ENCODE measurements around the gene TAOK3. TPM values are rescaled to one million over a fixed set of nuclear protein-coding genes. Genes with fewer than 3 reads are reported as not detected.
"Not testable (repeated sequence)": the region's sequence is repeated elsewhere in the genome, so short reads cannot be mapped to it uniquely, and the experiment has no call there.

TAOK3 gene
- polyA plus RNA-seq, 4 donors = 27.5 to 38.9 (median 32.2) TPM

DNA sequence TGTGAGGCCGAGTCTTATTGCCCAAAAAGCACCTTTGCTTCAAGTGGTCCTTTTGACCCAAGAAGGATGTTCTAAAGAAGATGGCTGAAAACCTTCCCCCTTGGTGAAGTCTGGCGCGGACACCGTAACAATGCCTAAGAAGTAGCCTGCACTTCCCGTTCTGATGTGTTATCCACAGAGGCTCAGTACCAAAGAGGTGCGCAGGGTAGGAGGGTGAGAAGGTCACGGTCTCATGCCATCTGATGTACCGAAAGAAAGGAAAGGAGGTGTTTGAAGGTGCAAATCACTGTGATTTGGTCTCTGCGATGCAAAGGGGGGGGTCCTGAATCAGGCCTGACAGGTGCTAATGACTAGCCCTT is 226.9 kb downstream of the TAOK3 start:
- no peak for DNase-seq (ENCODE audit: low read depth in 4 of 4, low spot score in 2 of 4)

DNA sequence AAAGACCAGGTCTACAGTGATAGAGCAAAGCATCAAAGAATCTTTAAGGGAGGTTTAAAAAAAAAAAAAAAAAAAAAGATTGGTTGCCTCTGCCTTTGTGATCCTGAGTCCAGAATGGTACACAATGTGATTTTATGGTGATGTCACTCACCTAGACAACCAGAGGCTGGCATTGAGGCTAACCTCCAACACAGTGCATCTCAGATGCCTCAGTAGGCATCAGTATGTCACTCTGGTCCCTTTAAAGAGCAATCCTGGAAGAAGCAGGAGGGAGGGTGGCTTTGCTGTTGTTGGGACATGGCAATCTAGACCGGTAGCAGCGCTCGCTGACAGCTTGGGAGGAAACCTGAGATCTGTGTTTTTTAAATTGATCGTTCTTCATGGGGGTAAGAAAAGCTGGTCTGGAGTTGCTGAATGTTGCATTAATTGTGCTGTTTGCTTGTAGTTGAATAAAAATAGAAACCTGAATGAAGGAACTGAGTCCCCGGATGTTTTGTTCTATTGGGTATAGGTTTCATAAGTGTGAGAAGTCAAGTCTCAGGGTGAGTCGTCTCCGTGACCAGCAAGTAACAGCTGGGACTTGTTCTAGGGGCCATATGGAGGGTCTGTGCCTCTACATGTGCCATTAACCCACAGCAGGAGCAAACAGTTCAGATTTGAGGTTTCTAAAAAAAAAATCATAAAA is 227.5 kb downstream of the TAOK3 start:
- no peak for DNase-seq (ENCODE audit: low read depth in 4 of 4, low spot score in 2 of 4)

DNA sequence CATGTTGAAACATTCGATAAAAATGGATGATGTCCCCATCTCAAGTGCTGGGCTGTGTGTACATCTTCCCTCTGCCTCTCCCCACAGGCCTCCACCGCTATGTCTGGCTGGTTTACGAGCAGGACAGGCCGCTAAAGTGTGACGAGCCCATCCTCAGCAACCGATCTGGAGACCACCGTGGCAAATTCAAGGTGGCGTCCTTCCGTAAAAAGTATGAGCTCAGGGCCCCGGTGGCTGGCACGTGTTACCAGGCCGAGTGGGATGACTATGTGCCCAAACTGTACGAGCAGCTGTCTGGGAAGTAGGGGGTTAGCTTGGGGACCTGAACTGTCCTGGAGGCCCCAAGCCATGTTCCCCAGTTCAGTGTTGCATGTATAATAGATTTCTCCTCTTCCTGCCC is 228.2 kb downstream of the TAOK3 start:
- DNase-seq (ENCODE audit: low read depth in 4 of 4, low spot score in 2 of 4) = no peak

DNA sequence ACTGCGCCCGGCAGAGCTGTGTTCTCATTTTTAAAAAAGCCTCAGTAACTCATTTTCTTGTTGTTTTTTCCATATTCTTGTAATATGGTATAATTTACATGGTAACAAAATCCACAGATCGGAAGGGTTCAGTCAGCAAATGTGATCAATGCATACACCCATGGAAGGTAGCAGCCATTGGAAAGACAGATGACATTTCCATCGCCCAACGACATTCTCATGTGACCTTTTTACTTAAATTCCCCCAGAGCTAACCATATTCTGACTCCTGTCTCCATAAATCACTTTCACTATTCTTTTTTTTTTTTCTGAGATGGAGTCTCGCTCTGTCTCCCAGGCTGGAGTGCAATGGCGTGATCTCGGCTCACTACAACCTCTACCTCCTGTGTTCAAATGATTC is 231.9 kb downstream of the TAOK3 start:
- no peak for DNase-seq (ENCODE audit: low read depth in 4 of 4, low spot score in 2 of 4)

DNA sequence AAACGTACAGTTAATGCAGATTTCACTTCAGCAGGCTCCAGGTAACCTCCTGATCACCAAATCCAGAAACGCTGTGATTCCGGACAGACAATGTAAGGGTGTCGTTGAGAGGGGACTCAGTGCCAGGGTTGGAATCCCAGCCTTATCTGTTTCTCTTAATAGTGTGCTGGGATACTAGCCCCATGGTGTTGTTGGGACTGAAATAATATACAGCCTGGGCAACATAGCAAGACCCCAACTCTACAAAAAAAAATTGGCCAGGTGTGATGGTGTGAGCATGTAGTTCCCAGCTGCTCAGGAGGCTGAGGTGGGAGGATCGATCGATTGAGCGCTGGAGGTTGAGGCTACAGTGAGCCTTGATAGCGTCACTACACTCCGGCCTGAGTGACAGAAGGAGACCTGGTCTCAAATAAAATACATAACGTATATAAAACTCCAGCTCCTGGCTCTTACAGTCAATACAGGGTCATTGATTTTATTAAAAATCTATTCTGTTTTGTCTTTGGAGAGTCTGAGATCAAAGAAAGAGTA is 235.5 kb downstream of the TAOK3 start:
- DNase-seq (ENCODE audit: low read depth in 4 of 4, low spot score in 2 of 4) = no peak

DNA sequence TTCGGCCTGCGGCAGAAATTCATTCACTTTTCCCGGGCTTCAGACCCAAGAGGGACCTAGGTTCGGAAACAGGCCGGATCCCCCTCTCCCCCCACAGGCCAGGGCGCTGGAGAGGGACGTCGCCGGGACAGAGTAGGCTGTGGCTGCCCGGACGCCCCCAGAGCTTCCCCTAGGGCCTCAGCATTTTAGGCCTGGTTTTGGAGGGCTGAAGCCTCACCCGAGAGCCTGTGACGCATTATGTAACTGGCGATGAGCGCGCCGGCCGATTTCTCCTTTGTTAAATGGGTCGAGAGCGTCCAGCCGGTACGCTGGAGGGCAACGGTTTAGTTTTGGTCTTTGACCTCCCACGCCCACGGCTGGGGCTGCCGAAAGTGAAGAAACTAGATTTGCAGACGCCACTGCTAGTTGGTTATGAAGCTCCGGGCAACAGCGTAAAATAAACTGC is 236.1 kb downstream of the TAOK3 start:
- DNase-seq (ENCODE audit: low read depth in 4 of 4, low spot score in 2 of 4) = peak in 2 of 4 donors; percentile 15 to 16

DNA sequence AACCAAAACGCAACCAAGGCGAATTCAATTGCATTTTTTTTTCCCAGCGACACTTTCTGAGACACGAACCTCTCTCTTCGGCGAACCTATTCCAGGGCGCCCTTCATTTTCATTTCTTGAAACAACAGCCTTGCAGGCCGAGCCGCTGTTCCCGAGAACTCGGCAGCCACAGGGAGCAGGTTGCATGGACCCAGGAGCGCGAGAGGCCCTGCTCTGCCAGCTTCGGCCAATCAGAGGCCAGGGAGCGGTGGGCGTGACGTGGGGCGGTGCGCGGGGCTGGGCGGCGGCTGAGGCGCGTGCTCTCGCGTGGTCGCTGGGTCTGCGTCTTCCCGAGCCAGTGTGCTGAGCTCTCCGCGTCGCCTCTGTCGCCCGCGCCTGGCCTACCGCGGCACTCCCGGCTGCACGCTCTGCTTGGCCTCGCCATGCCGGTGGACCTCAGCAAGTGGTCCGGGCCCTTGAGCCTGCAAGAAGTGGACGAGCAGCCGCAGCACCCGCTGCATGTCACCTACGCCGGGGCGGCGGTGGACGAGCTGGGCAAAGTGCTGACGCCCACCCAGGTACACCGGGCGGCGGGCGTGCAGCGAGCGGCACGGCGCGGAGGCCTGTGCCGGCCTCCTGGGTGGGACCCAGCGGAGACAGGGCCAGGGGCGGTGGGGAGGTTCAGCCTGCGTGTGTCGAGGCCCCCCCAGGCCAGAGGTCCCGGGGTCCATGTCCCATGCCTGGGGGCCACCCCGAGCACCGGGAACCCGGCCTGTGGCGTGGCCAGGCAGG is 236.7 kb downstream of the TAOK3 start, which contains the start of gene PEBP1:
PEBP1 (plus strand) TSS at position 337 of the 771 bp plus-strand sequence; CDS start at position 423, 86 bp downstream.
- DNase-seq (ENCODE audit: low read depth in 4 of 4, low spot score in 2 of 4) = peak; percentile 66 to 86 (median 78)

DNA sequence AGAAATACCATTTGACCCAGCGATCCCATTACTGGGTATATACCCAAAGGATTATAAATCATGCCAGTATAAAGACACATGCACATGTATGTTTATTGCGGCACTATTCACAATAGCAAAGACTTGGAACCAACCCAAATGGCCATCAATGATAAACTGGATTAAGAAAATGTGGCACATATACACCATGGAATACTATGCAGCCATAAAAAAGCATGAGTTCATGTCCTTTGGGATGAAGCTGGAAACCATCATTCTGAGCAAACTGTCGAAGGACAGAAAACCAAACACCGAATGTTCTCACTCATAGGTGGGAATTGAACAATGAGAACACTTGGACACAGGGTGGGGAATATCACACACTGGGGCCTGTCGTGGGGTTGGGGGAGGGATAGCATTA is 243.3 kb downstream of the TAOK3 start:
- DNase-seq (ENCODE audit: low read depth in 4 of 4, low spot score in 2 of 4) = not testable (repeated sequence)

DNA sequence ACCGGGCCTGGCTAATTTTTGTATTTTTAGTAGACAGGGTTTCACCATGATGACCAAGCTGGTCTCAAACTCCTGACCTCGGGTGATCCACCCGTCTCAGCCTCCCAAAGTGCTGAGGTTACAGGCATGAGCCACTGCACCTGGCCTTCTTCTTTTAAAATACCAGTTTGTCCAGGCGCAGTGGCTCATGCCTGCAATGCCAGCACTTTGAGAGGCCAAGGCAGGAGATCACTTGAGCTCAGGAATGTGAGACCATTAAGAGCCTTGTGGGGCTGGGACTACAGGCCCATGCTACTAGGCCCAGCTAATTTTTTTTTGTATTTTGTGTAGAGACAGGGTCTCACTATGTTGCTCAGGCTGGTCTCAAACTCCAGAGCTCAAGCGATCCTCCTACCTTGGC is 244.8 kb downstream of the TAOK3 start:
- no peak for DNase-seq (ENCODE audit: low read depth in 4 of 4, low spot score in 2 of 4)

DNA sequence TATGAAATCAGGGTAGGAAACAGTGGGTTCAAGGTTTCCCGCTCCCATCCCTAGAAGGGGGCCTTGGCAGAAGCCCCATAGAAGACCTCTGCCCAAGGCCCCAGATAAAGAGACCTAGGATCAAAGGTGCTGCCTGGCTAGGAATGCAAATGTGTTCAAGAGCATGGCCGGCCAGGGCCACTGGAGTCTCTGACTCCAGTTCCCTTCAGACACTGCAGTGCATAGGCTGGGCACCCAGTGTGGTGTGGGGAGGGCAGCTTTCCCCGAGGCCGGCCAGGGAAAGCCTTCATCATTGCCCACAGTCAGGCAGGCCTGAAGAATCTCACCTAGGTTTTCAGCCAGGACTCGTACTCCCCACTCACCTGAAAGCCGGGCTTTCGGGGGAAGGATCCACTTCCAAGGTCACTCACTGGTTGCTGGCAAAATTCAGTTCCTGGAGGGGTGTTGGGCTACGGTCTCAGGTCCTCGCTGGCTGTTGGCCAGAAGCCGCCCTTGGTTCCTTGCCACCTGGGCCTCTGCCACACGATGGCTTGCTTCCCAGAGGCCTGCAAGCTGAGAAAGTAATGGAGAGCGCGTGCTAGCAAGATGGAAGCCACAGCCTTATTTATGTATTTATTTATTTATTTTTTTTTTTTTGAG is 246.5 kb downstream of the TAOK3 start:
- DNase-seq (ENCODE audit: low read depth in 4 of 4, low spot score in 2 of 4) = no peak

DNA sequence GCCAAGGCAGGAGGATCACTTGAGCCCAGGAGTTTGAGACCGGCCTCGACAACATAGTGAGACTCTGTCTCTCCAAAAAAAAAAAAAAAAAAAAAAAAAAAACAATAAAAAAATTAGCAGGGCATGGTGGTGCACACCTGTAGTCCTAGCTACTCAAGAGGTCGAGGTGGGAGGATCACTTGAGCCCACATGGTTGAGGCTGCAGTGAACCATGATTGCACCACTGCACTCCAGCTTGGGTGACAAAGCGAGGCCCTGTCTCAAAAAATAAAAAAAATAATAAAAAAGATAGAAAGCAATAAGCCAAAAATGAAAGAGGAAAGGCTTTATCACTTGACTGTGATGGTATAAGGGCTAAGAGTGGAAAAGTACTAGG is 247.0 kb downstream of the TAOK3 start:
- no peak for DNase-seq (ENCODE audit: low read depth in 4 of 4, low spot score in 2 of 4)

DNA sequence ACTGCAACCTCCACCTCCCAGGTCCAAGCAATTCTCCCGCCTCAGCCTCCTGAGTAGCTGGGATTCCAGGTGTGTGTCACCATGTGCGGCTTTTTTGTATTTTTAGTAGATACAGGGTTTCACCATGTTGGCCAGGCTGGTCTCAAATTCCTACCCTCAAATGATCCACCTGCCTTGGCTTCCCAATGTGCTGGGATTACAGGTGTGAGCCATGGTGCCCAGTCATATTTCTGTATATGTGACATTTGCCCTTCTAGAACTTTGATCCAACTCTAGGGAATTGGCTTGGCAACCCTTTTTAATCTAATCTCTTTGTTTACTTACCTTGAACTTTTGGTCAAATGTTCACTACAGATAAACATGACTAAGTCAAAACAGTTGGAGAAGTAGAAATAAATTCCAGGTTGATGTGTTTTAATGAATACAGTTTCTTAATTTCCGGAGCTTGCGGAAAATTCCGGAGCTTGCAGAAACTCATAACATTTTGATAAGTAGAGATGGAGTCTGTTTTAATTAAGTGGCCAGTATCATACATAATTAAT is 248.3 kb downstream of the TAOK3 start:
- DNase-seq (ENCODE audit: low read depth in 4 of 4, low spot score in 2 of 4) = no peak

DNA sequence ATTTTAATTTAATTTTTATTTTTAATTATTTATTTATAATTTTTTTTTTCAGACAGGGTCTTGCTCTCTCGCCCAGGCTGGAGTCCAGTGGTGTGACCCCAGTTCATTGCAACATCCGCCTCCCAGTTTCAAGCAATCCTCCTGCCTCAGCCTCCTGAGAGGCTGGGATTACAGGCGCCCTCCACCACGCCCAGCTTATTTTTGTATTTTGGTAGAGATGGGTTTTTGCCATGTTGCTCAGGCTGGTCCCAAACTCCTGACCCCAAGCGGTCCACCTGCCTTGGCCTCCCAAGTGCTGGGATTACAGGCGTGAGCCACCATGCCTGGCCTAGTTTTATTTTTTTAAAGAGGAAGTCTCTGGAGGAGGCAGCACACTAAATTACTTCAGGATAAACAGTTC is 250.4 kb downstream of the TAOK3 start:
- no peak for DNase-seq (ENCODE audit: low read depth in 4 of 4, low spot score in 2 of 4)

DNA sequence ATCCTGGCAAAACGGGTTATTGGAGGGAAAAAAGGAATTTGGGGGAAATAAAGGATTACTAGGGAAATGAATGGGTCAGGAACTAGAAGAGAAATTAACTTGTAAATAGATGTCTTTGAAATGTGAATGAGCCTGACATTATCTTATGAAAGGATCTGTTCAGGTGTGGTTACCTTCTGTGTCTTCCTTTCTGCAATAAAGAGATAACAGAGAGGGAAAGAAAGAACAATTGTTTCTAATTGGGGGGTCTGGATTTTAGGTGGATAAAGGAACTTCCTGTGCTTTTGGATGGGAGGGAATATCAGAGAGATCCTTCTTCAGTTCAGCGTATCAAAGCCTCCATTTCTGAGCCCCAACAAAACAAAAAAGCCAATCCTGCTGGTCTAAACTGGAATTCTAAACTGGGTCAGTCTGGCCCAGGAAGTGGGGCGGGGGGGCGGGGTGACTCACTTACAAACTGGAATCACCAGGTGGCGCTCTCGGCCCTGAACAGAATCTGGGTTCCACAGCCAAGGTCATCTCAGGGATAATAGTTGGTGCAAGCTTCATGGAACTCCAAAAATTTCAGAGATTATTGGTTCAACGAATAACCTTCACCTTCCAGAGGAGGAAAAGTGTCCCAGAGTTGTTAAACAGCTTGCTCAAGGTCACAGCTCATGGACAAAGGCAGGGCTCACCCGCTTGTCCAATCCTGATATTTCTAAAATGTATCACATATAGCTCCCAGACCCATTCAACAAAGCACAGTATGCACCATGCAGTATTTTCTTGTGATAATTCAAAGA is 251.9 kb downstream of the TAOK3 start:
- DNase-seq (ENCODE audit: low read depth in 4 of 4, low spot score in 2 of 4) = peak in 2 of 4 donors; percentile 31 to 61

DNA sequence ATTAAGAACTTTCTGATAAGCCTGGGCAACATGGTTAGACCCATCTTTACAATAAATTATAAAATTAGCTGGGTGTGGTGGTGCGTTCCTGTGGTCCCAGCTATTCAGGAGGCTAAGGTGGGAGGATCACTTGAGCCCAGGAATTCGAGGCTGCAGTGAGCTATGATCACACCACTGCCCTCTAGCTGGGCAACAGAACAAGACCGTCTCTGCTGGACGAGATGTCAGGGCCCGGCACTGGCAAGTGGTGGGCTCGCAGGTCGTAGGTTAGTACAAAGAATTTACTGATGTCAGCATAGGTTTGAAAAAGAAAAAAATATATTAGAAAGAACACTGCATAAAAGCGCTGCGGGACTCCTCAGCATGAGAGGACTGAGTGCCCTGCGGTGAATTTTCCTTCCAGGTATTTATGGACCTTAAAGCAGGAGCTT is 253.2 kb downstream of the TAOK3 start:
- DNase-seq (ENCODE audit: low read depth in 4 of 4, low spot score in 2 of 4) = no peak

DNA sequence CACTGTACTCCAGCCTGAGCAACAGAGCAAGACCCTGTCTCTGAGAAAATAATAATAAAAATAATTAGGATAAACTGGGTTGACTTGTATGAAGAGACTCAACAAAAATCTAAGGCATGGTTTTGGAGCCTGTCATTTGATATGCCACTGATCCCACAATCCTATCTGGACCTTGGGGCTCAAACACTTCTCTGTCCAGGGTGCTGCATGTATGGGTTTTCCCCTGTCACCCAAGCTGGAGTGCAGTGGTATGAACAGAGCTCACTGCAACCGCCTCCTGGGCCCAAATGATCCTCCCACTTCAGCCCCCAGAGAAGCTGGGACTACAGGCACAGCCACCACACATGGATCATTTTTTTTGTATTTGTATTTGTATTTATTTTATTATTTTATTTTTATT is 263.6 kb downstream of the TAOK3 start:
- no peak for DNase-seq (ENCODE audit: low read depth in 4 of 4, low spot score in 2 of 4)

DNA sequence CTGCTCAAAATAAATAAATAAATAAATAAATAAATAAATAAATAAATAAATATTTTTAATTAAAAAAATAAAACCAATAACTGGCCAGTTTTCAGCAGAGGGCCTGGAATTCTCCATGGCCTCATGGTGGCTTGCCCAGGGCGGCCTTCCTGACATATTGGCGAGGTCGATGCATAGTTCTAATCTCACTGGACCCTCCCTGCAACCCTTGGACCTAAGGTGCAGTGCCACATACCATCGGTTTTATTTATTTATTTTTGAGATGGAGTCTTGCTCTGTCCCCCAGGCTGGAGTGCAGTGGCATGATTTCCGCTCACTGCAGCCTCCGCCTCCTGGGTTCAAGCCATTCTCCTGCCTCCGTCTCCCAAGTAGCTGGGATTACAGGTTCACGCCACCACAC is 265.0 kb downstream of the TAOK3 start:
- no peak for DNase-seq (ENCODE audit: low read depth in 4 of 4, low spot score in 2 of 4)

DNA sequence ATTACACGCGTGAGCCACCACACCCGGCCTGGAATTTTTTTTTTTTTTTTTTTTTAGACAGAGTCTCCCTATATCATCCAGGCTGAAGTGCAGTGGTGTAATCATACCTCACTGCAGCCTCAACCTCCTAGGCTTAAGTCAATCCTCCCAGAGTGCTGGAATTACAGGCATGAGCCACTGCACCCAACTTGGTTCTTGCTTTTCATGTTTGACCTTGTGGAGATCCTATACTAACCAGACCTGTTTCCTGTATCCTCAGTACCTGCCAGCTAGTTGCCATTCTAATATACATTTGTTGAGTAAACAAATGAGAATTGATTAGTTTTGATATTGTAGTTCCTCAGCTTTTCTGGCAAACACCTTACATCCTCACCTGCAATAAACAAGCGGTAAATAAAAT is 265.7 kb downstream of the TAOK3 start:
- no peak for DNase-seq (ENCODE audit: low read depth in 4 of 4, low spot score in 2 of 4)

DNA sequence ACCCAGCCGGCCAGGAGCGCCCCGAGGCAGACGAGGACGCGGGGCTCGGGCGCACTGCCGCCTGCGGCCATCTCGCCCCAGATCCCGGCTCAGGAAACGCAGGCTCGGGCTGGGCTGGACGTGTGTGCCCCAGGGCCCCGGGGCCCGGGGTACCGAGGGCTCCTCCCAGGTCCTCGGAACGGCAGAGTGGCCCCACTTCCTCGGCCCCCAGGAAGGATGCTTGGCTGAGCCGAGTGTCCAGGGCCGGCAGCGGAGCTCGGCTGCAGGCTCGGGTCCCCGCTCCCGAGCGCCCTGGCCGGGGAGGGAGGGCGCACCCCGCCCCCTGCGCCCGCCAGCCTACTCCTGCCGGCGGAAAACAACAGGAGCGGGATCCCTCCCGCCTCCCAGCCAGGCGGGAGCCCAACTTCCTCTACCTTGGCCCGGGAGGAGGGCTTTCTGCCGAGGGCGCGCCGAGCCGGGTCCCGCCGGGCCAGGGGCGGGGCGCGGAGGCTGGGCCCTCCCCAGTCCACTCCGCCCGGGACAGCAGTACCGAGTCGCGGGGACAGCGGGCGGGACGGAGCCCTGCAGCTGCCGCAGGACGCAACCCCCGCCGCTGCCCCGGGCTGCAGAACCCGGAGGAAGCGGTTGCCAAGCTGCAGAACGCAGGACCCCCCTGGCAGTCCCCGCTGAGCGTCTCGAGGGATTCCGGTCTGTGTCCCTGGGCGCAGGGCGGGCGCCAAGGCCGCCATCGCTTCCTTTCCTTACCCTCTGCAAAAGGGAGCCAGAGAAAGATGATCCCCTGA is 268.9 kb downstream of the TAOK3 start, which contains the start of gene VSIG10:
VSIG10 (minus strand) TSS at position 411 of the 782 bp plus-strand sequence; CDS start at position 71, 340 bp downstream.
- DNase-seq (ENCODE audit: low read depth in 4 of 4, low spot score in 2 of 4) = peak; percentile 20 to 58 (median 32)

Measured in left renal cortex interstitium (tissue), 4 donors.